Effector CD8-positive, alpha-beta T cell (primary cell): Measurements from ENCODE around the gene ADAMTS2.

Source experiments
- DNase-seq: peaks from one replicate; lab custom pipeline; 2025; lab: John Stamatoyannopoulos, UW

ADAMTS2 gene

DNA sequence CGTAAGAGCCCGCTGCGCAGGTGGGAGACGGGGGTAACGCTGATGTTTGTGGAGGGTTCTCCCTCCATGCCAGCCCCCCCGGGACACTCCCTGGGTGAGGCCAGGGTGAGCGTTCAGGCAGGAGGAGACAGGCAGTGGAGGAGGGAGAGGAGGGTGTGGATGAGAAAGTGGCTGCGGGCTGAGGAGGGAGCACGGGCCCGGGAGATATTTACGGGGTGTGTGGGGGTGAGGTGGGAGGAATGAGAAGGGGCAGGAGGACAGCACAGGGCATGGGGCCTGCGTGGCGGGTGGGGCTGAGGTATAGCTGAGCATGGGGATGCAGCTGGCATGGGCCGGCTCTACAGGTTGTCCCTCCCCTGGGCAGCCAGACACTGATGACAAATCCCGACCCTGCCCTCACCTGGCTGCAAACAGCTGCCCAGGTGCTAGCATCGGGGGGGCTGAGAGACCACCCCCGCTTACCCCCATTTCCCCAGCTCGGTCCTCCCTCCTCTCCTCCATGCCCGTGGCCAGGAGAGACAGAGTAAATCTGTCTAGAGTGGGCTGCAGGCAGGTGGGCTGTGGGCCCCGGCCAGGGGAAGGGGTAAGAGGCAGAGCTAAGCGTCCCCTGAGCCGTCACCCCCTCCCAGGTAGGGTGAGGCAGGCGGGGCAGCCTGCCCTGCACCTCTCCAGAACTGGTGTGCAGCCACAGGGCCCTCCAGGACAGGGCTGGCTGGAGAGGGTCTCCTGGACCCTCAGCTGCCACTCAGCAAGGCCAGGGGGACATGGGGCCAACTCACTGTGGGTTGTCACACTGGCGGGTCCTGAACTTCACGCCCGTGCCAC lies 205.9 kb downstream of the ADAMTS2 start:
- DNase-seq: no peak

GRCh38 chr5:179138568-179138925 lies 206.7 kb downstream of the ADAMTS2 start:
- DNase-seq: no peak

DNA sequence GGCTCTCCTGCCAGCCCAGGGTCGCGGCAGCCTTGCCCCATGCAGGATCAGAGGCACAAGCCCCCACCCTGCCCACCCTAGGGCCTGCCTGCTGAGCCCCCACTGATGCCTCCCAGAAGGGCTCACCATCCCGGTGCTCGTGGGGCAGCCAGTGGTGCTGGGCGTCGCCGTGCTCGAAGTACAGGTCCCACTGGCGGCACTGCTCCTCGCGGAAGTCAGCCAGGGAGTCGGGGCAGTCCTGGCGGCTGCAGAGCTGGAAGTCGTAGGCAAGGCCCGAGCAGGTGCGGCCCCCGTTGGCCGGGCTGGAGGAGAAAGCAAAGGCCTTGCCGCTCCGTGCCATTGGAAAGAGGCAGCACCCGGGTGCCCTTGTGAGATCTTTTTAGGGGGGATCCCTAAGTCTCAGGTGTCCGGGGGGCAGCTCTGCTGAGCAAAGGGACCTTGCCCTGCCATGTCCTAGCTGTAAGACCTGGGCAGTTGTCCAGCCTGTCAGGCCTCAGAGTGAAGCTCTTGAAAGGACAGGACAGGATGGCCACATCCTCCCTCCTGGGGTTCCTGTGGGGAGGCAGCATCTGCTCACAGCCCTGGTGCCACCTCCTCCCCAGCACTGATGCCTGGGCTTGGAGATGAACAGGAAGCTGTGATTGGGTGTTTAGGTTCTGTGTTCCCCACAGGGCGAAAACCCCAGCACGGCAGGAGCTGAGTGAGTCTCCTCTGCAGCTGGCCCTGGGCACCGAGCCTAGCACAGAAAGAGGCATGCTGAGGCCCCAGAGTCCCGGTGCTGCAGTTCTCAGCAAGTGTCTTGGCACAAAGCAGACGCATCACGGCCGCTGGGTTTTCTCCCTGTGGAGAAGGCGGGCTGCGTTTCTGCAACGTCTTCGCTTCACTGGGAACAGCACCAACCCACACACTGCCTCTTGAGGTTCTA lies 207.4 kb downstream of the ADAMTS2 start:
- no peak for DNase-seq

- no peak for DNase-seq
Measured at GRCh38 chr5:179137016-179137642, 208.1 kb downstream of the ADAMTS2 start.

DNA sequence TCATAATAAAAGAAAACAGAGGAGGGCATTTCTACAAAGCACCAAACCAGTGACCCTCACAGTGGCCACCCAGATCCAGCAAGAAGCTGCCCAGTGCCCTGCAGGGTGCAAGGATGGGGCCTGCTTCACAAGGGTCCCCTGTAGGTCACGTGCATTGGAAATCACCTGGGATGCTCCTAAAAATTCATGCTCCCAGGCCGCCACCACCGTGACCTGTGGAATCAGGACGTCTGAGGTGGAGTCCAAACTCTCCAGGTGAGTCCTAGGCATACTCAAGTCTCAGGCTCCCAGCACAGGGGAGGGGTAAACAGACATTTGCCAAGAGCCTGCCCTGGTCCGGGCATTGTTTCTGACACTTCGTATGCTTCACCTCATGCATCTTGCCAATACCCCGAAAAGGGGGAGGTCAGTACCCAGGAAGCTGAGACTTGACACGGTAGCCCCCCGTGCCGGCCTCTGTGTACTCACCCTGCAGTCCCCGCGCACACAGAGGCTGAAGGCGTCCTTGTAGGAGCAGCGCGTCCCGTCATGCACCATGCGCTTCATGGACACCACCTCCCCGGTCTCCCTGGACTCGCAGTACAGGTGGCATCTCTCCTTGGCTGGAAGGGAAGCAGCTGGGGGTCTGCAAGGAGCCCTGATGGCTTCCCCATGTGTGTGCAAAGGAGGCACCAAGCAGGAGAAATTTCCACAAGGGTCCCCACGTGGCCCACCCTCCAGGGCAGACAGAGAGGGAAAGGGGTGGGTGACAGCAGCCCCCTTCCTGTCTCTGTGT lies 209.6 kb downstream of the ADAMTS2 start:
- DNase-seq: no peak

DNA sequence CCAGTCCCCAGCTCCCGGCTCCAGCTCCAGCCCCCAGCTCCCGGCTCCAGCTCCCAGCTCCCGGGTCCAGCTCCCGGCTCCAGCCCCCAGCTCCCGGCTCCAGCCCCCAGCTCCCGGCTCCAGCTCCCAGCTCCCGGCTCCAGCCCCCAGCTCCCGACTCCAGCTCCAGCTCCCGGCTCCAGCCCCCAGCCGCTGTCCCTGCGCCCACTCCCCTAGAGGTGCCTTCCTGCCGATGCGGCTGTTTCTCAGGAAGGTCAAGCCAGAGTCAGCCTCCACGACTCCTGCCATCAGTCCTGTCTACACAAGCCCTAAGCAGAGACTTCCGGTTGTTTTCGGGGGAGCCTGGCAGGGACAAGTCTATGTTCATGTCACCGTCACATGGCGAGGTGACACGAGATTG lies 210.3 kb downstream of the ADAMTS2 start:
- DNase-seq: no peak

DNA sequence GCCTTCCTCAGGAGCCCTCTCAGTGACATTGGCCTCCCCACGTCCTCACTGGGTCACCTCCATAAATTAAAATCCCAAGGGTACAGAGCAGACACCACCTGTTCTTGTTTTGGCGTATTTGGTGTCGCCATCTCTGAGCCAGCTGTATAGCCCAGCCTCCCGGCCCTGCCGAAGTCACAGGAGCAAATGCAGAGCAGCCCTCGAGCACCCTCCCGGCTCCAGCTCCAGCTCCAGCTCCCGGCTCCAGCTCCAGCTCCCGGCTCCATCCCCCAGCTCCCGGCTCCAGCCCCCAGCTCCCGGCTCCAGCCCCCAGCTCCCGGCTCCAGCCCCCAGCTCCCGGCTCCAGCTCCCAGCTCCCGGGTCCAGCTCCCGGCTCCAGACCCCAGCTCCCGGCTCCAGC lies 210.8 kb downstream of the ADAMTS2 start:
- DNase-seq: no peak

DNA sequence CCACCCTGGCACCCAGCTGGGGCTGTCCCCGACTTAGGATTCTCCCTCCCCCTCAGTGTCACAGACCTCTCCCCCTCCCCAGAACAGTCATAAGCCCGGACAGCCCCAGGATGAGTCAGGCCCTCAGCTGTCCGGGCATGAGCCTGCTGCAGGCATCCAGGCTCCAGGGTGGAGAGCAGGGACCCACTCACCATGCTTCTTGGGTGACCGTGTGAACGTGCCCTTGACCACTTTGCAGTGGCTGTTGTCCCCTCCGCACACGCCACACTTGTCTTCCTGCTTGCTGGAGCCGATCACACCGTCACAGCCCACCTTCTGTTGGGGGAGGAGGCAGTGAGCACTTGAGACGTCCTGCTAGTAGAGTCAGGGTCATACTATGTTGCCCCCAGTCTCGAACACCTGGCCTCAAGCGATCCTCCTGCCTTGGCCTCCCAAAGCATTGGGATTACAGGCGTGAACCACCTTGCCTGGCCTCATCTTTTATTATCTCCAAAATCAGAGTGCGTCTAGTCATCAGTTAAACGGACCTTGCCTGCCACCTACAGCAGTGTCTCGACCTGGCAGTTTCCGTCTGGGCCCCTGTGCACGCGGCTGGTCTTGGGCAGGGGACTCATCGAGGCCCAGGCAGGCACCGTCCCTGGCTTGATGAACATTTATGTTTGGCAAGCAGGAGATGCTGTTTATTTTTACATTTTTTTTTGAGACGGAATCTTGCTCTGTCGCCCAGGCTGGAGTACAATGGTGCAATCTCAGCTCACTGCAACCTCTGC lies 212.5 kb downstream of the ADAMTS2 start:
- DNase-seq: no peak

DNA sequence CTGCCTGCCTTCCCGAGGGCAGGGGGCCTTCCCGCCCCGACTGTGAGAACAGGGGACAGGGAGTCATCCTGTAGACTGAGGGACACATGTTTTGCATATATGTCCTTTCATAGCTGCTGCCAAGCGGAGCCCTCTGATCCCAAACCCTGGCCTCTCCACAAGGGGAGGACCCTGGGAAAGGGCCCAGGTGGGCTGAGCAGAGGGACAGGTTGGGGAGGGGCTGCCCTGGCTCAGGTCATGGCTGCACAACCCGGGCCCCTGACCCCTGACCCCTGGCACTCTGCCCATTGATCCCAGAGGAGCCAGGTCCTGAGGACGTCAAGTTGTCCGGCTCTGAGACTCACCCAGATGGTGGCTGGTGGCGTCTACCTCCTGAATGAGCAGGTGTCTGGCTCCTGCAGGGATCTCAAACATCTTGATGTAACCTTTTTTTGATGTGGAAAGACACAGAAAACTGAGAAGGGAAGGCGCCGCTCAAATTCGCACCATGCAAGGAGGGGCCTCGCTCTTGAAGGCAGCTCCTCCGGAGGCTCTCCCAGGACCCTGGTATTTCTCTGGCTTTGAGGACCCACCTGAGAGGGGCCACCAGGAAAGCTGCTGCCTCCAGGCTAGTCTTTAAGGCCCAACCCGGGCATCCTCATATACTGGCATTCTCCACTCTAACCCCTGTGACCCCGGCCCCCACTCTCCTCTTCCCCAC lies 213.2 kb downstream of the ADAMTS2 start:
- DNase-seq: no peak

DNA sequence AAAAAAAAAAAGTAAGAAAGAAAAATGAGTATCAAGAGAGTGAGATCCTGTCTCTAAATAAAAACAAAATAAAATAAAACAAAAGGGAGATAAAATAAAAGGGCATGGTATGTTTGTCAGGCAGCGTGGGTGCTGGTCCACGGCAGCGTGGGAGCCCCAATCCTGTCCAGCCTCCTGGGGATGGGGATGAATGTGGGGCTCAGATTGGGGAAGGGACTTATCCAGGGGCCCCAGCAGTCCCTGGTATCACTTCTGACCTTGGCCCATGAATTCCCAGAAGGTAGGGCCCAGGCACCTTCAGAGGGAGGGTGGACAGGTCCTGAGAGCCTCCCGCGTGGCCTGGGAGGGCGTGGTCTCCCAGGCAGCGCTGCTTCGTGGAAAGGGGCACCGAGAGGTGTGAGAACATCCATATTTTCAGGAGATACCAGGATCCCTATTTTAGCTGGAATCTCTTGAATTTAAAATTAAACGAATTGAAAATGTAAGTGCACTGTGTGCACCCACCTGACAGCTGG lies 213.9 kb downstream of the ADAMTS2 start:
- no peak for DNase-seq

GRCh38 chr5:179130101-179130681 lies 215.1 kb downstream of the ADAMTS2 start:
- DNase-seq: no peak

GRCh38 chr5:179129607-179130071 lies 215.6 kb downstream of the ADAMTS2 start:
- DNase-seq: no peak

DNA sequence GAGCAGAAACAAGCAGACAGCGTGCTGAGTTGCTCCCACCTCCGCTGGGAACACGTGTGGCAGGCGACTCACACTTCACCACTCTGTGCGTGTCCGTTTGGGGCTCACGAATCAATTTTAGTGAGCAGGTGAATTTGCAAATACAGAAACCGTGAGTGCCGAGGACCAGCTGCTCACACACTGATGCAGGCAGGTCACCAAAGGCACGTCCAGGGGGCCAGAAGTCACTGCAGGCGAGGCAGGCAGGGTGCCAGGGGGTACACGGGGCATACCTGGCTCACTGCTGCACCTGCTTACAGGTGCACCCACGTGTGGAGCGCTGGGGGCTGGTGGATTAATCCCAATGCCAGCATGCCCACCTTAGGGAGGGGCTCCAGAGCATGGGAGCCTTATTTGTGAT lies 216.3 kb downstream of the ADAMTS2 start:
- no peak for DNase-seq

DNA sequence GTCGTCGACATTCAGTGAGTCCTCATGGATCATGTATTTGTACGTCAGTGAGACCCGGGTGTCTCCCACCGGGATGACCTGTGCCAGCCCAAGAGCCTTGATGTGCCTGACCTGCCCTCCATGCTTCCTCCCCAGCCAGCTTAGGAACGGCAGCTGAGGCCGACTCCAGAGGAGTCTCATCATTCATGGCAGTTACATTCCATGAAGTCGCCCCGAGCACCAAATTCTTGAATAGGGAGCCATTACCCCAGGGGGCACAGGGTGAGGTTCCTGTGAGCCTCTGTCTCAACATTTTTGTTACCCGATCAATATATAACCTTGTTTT lies 217.3 kb downstream of the ADAMTS2 start:
- DNase-seq: no peak

GRCh38 chr5:179127136-179128040 lies 217.9 kb downstream of the ADAMTS2 start:
- no peak for DNase-seq

DNA sequence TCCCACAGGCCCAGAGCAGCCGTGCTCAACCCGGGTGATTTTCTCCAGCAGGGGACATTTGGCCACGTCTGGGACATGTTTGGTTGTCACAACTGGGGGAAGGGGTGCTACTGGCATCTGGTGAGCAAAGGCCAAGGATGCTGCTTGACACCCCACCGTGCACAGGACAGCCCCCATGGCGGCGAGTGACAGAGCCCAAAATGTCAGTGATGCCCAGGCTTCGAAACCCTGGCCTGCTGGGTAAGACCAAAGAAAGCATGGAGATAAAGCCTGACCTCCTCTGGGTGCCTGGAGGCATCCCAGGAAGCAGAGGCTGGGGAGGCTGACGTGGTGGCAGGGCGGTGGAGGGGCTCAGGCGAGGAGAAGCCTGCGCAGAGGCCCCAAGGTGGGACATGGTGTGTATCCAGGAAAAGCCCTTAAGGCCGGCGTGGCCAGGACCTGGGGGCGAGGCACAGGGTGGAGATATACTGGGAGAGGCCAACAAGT lies 218.7 kb downstream of the ADAMTS2 start:
- DNase-seq: no peak

DNA sequence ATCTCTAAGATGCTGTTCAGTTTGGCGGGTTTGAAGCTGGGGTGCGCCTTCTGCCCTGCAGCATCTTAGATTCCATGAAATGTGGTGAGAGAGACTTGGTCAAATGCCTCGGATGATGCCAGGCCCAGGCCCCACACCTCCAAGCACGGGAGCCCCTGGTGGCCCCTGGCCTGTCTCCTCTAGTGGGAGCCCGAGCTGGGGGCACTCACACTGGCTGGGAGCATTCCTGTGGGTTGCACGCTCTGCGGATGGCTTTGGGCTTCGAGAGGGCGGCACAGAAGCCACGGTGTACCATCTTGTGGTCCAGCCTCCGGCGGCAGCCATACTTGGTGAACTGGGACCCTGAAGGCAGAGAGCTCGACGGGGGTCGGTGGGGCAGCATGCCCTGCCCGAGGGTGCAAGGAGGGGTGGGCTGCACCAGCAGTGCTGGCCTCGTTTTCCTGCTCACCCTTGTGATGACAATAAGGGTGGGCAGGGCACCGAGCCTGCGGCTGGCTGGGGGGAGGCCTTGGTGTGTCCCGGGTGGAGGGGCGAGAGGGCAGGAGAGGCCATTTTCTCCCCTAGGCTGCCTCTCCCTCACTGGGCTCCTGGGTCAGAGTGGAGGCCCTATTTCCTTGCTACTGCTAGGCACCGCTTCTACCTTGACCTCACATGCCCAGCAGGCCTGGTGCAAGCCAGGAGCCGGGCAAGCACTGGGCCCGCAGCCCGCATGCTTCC lies 219.3 kb downstream of the ADAMTS2 start:
- no peak for DNase-seq
